GM12891 (cell line): ENCODE results near the gene SEC31A.
"Not testable (repeated sequence)": the region's sequence is repeated elsewhere in the genome, so short reads cannot be mapped to it uniquely, and the experiment has no call there.

Source experiments
- DNase-seq: peaks from one replicate; pipeline ENCODE4 v3.0.0; 2011; ENCODE audit warnings: low spot score; ENCODE audit not compliant: insufficient read length
- FAIRE-seq: peaks from 2 replicates; lab custom pipeline; 2011; peaks lifted over from hg19 to GRCh38; lab: Jason Lieb, UNC
- PAX5 ChIP-seq: IDR thresholded peaks from 2 replicates; pipeline ENCODE4 v1.6.1; 2011; ENCODE audit warnings: low read length, moderate library complexity, mild to moderate bottlenecking; ENCODE audit not compliant: insufficient read depth, severe bottlenecking
- POLR2A ChIP-seq: IDR thresholded peaks from 2 replicates; pipeline ENCODE4 v1.6.1; 2011; ENCODE audit warnings: low read depth, low read length, control low read depth
- POLR2AphosphoS5 ChIP-seq: IDR thresholded peaks from 2 replicates; pipeline ENCODE4 v1.6.1; 2011; ENCODE audit warnings: low read depth, low read length, control low read depth
- POU2F2 ChIP-seq: IDR thresholded peaks from 2 replicates; pipeline ENCODE4 v1.6.1; 2011; ENCODE audit warnings: low read depth, mild to moderate bottlenecking, control low read depth, low read length, moderate library complexity
- SPI1 ChIP-seq: IDR thresholded peaks from 2 replicates; pipeline ENCODE4 v1.6.1; 2011; ENCODE audit warnings: low read depth, low read length, control low read depth
- TAF1 ChIP-seq: IDR thresholded peaks from 2 replicates; pipeline ENCODE4 v1.6.1; 2011; ENCODE audit warnings: low read depth, low read length, control low read depth

Gene SEC31A

GRCh38 chr4:82850684-82851083 lies 40.3 kb downstream of the SEC31A start:
- DNase-seq (no peak), FAIRE-seq (no peak)
- TF ChIP-seq SPI1 (no peak), TAF1 (no peak), POLR2AphosphoS5 (no peak), PAX5 (no peak), POU2F2 (no peak), POLR2A (no peak)

GRCh38 chr4:82848706-82849105 lies 42.2 kb downstream of the SEC31A start:
- FAIRE-seq (no peak), DNase-seq (no peak)
- TF ChIP-seq POLR2A (no peak), SPI1 (no peak), POLR2AphosphoS5 (no peak), TAF1 (no peak), PAX5 (no peak), POU2F2 (no peak)

GRCh38 chr4:82842593-82842992 lies 48.4 kb downstream of the SEC31A start:
- TF ChIP-seq POLR2A (no peak), POLR2AphosphoS5 (no peak), PAX5 (no peak), POU2F2 (no peak), SPI1 (no peak), TAF1 (no peak)
- DNase-seq, result no peak
- FAIRE-seq, result no peak

DNA sequence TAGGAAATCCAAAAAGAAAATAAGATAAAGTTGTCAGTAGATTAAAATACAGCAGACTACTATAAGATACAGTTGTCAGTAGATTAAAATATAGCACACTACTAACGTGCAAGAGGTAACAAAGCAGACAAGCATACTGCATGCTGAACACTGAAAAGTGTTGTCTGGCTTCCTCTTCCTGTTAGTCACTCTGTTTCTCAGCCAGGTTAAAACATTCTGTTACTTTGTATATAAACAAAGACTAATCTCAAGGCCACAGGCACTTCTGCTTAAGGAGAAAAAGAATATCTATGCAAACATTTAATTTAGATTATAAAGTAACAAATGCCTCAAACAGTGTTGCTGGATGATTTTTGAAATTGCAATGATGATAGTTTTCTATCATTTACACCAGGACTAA lies 51.3 kb downstream of the SEC31A start:
- TF ChIP-seq SPI1 (no peak), POU2F2 (no peak), POLR2A (no peak), PAX5 (no peak), TAF1 (no peak), POLR2AphosphoS5 (no peak)
- DNase-seq (no peak), FAIRE-seq (no peak)

DNA sequence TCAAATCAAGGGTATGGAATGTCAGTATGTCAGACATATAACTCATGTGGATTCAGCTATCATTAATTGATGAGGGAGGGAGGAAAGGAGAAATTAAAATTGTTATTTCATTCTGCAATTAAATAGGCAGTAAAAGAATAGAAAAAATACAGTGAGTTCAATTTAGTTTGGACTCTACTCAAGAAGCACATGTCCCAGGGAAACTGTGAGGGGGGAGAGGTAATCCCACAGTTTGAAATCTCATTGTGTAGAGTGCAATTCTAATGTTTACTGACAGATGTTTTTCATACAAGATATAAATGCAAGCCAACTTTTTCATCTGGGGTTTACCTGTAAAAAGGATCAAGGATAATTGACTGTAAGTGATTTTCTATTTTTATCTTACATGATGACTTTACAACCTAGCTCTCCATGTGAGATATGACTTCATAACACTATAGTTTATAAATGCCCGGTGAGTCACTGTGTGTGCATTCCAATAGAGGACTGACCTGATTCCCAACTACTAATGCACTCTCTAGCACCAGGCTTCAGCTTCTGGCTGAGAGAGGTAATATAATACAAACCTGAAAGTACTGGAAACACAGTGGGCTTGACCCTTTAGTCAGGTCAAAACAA lies 57.1 kb downstream of the SEC31A start:
- no peak for TF ChIP-seq PAX5
- no peak for TF ChIP-seq POU2F2
- no peak for DNase-seq
- no peak for FAIRE-seq

DNA sequence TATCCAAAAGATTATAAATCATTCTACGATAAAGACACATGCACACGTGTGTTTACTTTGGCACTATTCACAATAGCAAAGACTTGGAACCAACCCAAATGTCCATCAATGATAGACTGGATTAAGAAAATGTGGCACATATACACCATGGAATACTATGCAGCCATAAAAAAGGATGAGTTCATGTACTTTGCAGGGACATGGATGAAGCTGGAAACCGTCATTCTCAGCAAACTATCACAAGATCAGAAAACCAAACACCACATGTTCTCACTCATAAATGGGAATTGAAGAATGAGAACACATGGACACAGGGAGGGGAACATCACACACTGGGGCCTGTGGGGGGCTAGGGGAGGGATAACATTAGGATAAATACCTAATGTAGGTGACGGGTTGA lies 57.9 kb downstream of the SEC31A start:
- not testable (repeated sequence) for DNase-seq, FAIRE-seq

DNA sequence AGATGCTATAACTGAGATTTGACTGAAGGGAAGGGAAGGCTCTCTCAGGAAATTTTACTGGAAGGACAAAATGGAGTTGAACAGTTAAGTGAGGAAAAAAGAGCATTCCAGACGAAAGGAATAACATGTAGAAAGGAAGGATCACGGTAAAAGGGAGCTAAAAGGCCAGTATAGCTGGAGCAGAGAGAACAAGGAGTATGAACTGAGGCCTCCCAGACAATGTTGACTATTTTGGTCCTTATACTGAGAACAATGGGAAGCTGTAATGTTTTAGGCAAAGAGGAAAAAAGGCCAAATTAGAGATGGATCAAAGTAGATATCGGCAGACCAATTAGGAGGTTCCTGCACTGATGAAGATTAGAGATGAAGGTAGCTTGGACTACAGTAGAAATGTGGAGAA lies 65.5 kb downstream of the SEC31A start:
- FAIRE-seq, result no peak

GRCh38 chr4:82823062-82823461 lies 67.9 kb downstream of the SEC31A start:
- no peak for DNase-seq
- FAIRE-seq, result no peak
- TF ChIP-seq SPI1 (no peak), POLR2A (no peak), TAF1 (no peak), POU2F2 (no peak), POLR2AphosphoS5 (no peak), PAX5 (no peak)

More for the DNA sequence above, 65.5 kb downstream of the SEC31A start:
- no peak for DNase-seq
- no peak for TF ChIP-seq POLR2A
- no peak for TF ChIP-seq TAF1

- TF ChIP-seq SPI1 (no peak), PAX5 (no peak), TAF1 (no peak), POU2F2 (no peak), POLR2AphosphoS5 (no peak), POLR2A (no peak)
- peak; percentile 20 for FAIRE-seq
- no peak for DNase-seq
These were observed 70.3 kb downstream of the SEC31A start for GRCh38 chr4:82820689-82821088.

DNA sequence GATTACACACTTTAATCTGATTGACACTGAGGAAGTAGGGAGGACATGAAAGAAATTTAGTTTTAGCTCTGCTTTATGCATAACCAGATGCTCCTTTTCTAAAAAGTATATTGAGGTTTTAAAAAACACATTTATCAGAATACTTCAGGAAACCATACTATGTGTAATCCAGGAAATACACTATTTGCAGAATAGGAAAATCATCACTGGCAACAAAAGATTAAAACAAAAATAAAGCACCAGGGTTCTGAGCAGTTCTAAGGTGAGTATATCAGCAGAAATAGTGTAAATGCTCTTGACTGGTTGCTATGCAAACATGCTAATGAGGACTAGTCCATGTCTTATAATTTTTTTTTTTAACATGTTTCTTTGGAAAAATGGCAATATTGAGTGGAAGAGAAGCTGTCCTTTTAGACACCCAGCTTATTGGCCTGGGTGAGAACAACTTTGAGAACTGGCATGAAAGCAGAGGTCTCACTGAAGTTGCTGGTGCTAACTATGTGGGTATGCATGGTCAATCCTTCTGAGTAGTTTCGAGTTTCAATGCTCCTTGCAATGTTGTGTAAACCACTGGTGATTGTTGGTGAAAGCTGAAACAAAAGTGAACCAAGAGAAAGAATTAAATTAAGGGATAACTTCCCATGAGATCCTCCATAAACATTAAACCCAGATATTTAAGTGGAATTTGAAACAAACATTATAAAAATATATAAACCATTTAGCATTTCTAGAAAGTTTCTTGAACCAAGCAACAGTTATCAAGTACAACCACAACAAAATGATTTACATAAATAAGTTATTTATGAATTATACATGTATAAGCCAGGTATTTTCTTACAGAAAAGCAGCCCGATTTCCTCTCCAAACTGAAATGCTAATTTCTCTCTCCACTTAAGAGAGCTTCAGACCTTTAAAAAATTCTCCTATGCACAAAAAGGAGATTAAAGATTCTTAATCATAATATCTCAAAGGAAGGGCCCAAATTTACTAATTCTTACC lies 72.0 kb downstream of the SEC31A start:
- no peak for DNase-seq
- FAIRE-seq, result peak; percentile 43
- no peak for TF ChIP-seq POLR2AphosphoS5
- TF ChIP-seq TAF1, result no peak
- no peak for TF ChIP-seq POU2F2
- no peak for TF ChIP-seq SPI1
- TF ChIP-seq POLR2A, result no peak
- no peak for TF ChIP-seq PAX5

DNA sequence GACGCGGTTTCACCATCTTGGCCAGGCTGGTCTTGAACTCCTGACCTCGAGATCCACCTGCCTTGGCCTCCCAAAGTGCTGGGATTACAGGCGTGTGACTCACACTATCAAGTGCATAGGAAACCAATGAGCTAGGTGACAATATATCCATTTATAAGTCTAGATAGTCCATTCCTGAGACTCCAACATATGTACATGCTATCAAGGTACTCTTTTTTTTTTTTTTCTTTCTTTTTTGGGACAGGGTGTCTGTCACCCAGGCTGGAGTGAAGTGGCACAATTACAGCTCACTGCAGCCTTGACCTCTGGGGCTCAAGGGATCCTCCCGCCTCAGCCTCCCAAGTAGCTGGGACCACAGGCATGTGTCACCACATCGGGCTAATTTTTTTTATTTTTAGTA lies 74.1 kb downstream of the SEC31A start:
- not testable (repeated sequence) for FAIRE-seq, DNase-seq
